ENCODE results near the gene COG5. TPM values are rescaled to one million over a fixed set of nuclear protein-coding genes. Genes with fewer than 3 reads are reported as not detected.

The COG5 gene
- total RNA-seq, 1 experiment from 2014 or later: 29.1 TPM

GRCh38 chr7:107414198-107414597 lies 149.5 kb downstream of the COG5 start:
- no peaks in the 10 kb centered on the region for H3K9me3 ChIP-seq (ENCODE audit: control insufficient read depth, insufficient read depth, low read depth, low read length)
- H3K27ac ChIP-seq (ENCODE audit: low read length): no peak overlapping the region
- H3K4me1 ChIP-seq (ENCODE audit: control insufficient read depth, insufficient read depth, low read length): no peaks in the 10 kb centered on the region
- ATAC-seq (no peak), DNase-seq (ENCODE audit: low read depth, low spot score) (no peak)
- intact Hi-C loops (cut with micrococcal nuclease; ENCODE audit: unreplicated experiment): no loop called here
- H3K36me3 ChIP-seq (ENCODE audit: control insufficient read depth, insufficient read depth, low read length): no peaks in the 10 kb centered on the region
- H3K4me3 ChIP-seq (ENCODE audit: low read depth in 2 of 2, low read length in 2 of 2): no peak overlapping the region
- in situ Hi-C loops (cut with HindIII; ENCODE audit: low pct_unique_long_range_greater_than_20kb, low sequenced_read_pairs): no loop called here
- H3K27me3 ChIP-seq (ENCODE audit: control insufficient read depth, insufficient read depth, low read length): no peaks in the 10 kb centered on the region
- BruUV-seq (replicated peaks): no TSS peak
- CTCF ChIA-PET: no interaction called here
- POLR2A ChIA-PET: no interaction called here
- TF ChIP-seq, protein P1, sequence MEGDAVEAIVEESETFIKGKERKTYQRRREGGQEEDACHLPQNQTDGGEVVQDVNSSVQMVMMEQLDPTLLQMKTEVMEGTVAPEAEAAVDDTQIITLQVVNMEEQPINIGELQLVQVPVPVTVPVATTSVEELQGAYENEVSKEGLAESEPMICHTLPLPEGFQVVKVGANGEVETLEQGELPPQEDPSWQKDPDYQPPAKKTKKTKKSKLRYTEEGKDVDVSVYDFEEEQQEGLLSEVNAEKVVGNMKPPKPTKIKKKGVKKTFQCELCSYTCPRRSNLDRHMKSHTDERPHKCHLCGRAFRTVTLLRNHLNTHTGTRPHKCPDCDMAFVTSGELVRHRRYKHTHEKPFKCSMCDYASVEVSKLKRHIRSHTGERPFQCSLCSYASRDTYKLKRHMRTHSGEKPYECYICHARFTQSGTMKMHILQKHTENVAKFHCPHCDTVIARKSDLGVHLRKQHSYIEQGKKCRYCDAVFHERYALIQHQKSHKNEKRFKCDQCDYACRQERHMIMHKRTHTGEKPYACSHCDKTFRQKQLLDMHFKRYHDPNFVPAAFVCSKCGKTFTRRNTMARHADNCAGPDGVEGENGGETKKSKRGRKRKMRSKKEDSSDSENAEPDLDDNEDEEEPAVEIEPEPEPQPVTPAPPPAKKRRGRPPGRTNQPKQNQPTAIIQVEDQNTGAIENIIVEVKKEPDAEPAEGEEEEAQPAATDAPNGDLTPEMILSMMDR (IDR thresholded peaks at IDR 0.05): no peak
- no peak for TF ChIP-seq TCF7L2 (IDR thresholded peaks at IDR 0.05; ENCODE audit: low read depth, low read length)
- no peak for TF ChIP-seq SIN3A (IDR thresholded peaks at IDR 0.05; ENCODE audit: borderline replicate concordance, insufficient read depth, low read depth, low read length)
- TF ChIP-seq POLR2AphosphoS5 (IDR thresholded peaks at IDR 0.05; ENCODE audit: low read depth, low read length): no peak

- POLR2A ChIA-PET: no interaction called here
- intact Hi-C loops (cut with micrococcal nuclease; ENCODE audit: unreplicated experiment): no loop called here
- ATAC-seq (no peak), DNase-seq (ENCODE audit: low read depth, low spot score) (no peak)
- H3K36me3 ChIP-seq (ENCODE audit: control insufficient read depth, insufficient read depth, low read length): no peaks in the 10 kb centered on the region
- in situ Hi-C loops (cut with HindIII; ENCODE audit: low pct_unique_long_range_greater_than_20kb, low sequenced_read_pairs): no loop called here
- no peak overlapping the region for H3K27ac ChIP-seq (ENCODE audit: low read length)
- no peaks in the 10 kb centered on the region for H3K27me3 ChIP-seq (ENCODE audit: control insufficient read depth, insufficient read depth, low read length)
- H3K4me3 ChIP-seq (ENCODE audit: low read depth in 2 of 2, low read length in 2 of 2): no peak overlapping the region
- CTCF ChIA-PET: no interaction called here
- no peaks in the 10 kb centered on the region for H3K9me3 ChIP-seq (ENCODE audit: control insufficient read depth, insufficient read depth, low read depth, low read length)
- no peak for TF ChIP-seq REST (IDR thresholded peaks at IDR 0.05; ENCODE audit: insufficient read depth in 1 of 2, low read depth in 2 of 2, low read length in 1 of 2)
- no peak for TF ChIP-seq POLR2AphosphoS5 (IDR thresholded peaks at IDR 0.05; ENCODE audit: low read depth, low read length)
- no peak for TF ChIP-seq TCF7L2 (IDR thresholded peaks at IDR 0.05; ENCODE audit: low read depth, low read length)
- TF ChIP-seq, protein P1 (IDR thresholded peaks at IDR 0.05): no peak
- TF ChIP-seq SIN3A (IDR thresholded peaks at IDR 0.05; ENCODE audit: borderline replicate concordance, insufficient read depth, low read depth, low read length): no peak
- H3K4me1 ChIP-seq (ENCODE audit: control insufficient read depth, insufficient read depth, low read length): no peaks in the 10 kb centered on the region
- no TSS peak for BruUV-seq (replicated peaks)
Measured at GRCh38 chr7:107408349-107408748, 155.4 kb downstream of the COG5 start.
